HG02943 (cell line): ENCODE results near the gene PKD1.
"Not testable (repeated sequence)": the region's sequence is repeated elsewhere in the genome, so short reads cannot be mapped to it uniquely, and the experiment has no call there.

Experiments used
- ATAC-seq: cut with Tn5 transposase; IDR thresholded peaks from one replicate; pipeline ENCODE4 v1.9.1; 2021; ENCODE audit warnings: mild to moderate bottlenecking, low read depth, moderate library complexity; ENCODE audit not compliant: unreplicated experiment

PKD1 gene

GRCh38 chr16:2111009-2111353, 24.7 kb downstream of the PKD1 start:
- ATAC-seq, result not testable (repeated sequence)

- ATAC-seq, result not testable (repeated sequence)
These were observed 25.2 kb downstream of the PKD1 start for GRCh38 chr16:2110332-2111008.

- not testable (repeated sequence) for ATAC-seq
These were observed 25.8 kb downstream of the PKD1 start for GRCh38 chr16:2109872-2110271.

- not testable (repeated sequence) for ATAC-seq
These were observed 26.5 kb downstream of the PKD1 start for GRCh38 chr16:2109271-2109580.

- not testable (repeated sequence) for ATAC-seq
These were observed 27.0 kb downstream of the PKD1 start for GRCh38 chr16:2108446-2109270.

GRCh38 chr16:2107791-2108125, 27.9 kb downstream of the PKD1 start:
- ATAC-seq, result not testable (repeated sequence)

- ATAC-seq, result not testable (repeated sequence)
These were observed 28.4 kb downstream of the PKD1 start for GRCh38 chr16:2107121-2107790.

- ATAC-seq, result not testable (repeated sequence)
These were observed 29.5 kb downstream of the PKD1 start for GRCh38 chr16:2106211-2106610.

- not testable (repeated sequence) for ATAC-seq
These were observed 29.9 kb downstream of the PKD1 start for GRCh38 chr16:2105769-2106168.

- not testable (repeated sequence) for ATAC-seq
These were observed 30.4 kb downstream of the PKD1 start for GRCh38 chr16:2105291-2105690.

- not testable (repeated sequence) for ATAC-seq
These were observed 31.2 kb downstream of the PKD1 start for GRCh38 chr16:2104464-2104863.

- ATAC-seq, result no peak
These were observed 33.2 kb downstream of the PKD1 start for GRCh38 chr16:2102471-2102870.

GRCh38 chr16:2101581-2101980, 34.1 kb downstream of the PKD1 start:
- ATAC-seq, result not testable (repeated sequence)

GRCh38 chr16:2097689-2098088, 38.0 kb downstream of the PKD1 start:
- ATAC-seq, result not testable (repeated sequence)

- no peak for ATAC-seq
These were observed 38.7 kb downstream of the PKD1 start for GRCh38 chr16:2096853-2097595.

GRCh38 chr16:2095918-2096582, 39.6 kb downstream of the PKD1 start:
- no peak for ATAC-seq

GRCh38 chr16:2095315-2095853, 40.3 kb downstream of the PKD1 start:
- ATAC-seq, result no peak

GRCh38 chr16:2093793-2094192, 41.9 kb downstream of the PKD1 start:
- ATAC-seq, result no peak

GRCh38 chr16:2092866-2093265, 42.8 kb downstream of the PKD1 start:
- no peak for ATAC-seq

- no peak for ATAC-seq
These were observed 43.5 kb downstream of the PKD1 start for GRCh38 chr16:2092256-2092620.
